Endothelial cell of umbilical vein (primary cell): ENCODE measurements around the gene TEX29. TPM values are rescaled to one million over a fixed set of nuclear protein-coding genes. Genes with fewer than 3 reads are reported as not detected.

Experiments used
- BruUV-seq: library from RNA; stranded (reverse); fragments of 400-500 nt; replicated peaks from 2 replicates; lab custom pipeline; 2021; lab: Mats Ljungman, UMichigan
- CTCF ChIA-PET: fragments of 300-600, 350-600 bp; sonication (Branson Sonifier 250); formaldehyde crosslinking; loops from one replicate; lab custom pipeline; 2021; ENCODE audit warnings: antibody characterized with exemption, inconsistent platforms; lab: Charles Lee
- POLR2A ChIA-PET: fragments of 300-600, 350-600 bp; sonication (Branson Sonifier 250); formaldehyde crosslinking; loops from one replicate; lab custom pipeline; 2021; ENCODE audit warnings: antibody characterized with exemption, inconsistent platforms; lab: Charles Lee
- DNase-seq: peaks from one replicate; pipeline ENCODE4 v3.0.0-alpha.2; 2011; ENCODE audit warnings: low read depth, low spot score
- FAIRE-seq: peaks from 2 replicates; lab custom pipeline; 2011; peaks lifted over from hg19 to GRCh38; lab: Jason Lieb, UNC
- H2AFZ ChIP-seq: 2 replicates; pipeline ENCODE4 v1.6.0; 2012; ENCODE audit warnings: low read depth, low read length, control low read depth, inconsistent platforms
- H3K27ac ChIP-seq: 2 replicates; pipeline ENCODE4 v1.5.1; 2011; ENCODE audit warnings: low read depth, mild to moderate bottlenecking, control low read depth, low read length, moderate library complexity; ENCODE audit not compliant: insufficient read depth
- H3K27me3 ChIP-seq, 2 experiments: 2 replicates each; pipeline versions ENCODE4 v1.6.0 to v1.6.1; 2011; ENCODE audit warnings: low read length in 2 of 2, mixed read lengths in 1 of 2; ENCODE audit not compliant: control insufficient read depth in 2 of 2, insufficient read depth in 2 of 2
- H3K36me3 ChIP-seq, 2 experiments: 2 replicates in 1 of 2; 3 replicates in 1 of 2; pipeline ENCODE4 v1.5.1; 2011; ENCODE audit warnings: low read length in 2 of 2, mild to moderate bottlenecking in 1 of 2, moderate library complexity in 1 of 2; ENCODE audit not compliant: control insufficient read depth in 2 of 2, insufficient read depth in 2 of 2; ENCODE audit errors: extremely low read depth in 1 of 2
- H3K4me1 ChIP-seq: 3 replicates; pipeline ENCODE4 v1.5.1; 2011; ENCODE audit warnings: mild to moderate bottlenecking, low read length; ENCODE audit not compliant: control insufficient read depth, insufficient read depth; ENCODE audit errors: extremely low read depth
- H3K4me2 ChIP-seq: 2 replicates; pipeline ENCODE4 v1.6.1; 2011; ENCODE audit warnings: low read length, control low read depth, mixed read lengths; ENCODE audit not compliant: insufficient read depth
- H3K4me3 ChIP-seq, 3 experiments: fragments of 200-600 bp in 1 of 3; sonication (generic), shearing (Covaris generic) in 1 of 3; replicated peaks in 1 of 3; 2 replicates each; pipeline ENCODE4 v1.5.1; 2011 to 2016; ENCODE audit warnings: control low read depth in 3 of 3, low read length in 3 of 3, mild to moderate bottlenecking in 2 of 3, inconsistent platforms in 1 of 3, low read depth in 1 of 3, moderate library complexity in 1 of 3; ENCODE audit not compliant: insufficient read depth in 1 of 3
- H3K79me2 ChIP-seq: 2 replicates; pipeline ENCODE4 v1.6.0; 2012; ENCODE audit warnings: low read length, inconsistent platforms; ENCODE audit not compliant: control insufficient read depth, insufficient read depth
- H3K9ac ChIP-seq: replicated peaks from 2 replicates; pipeline ENCODE3; 2011; ENCODE audit warnings: low read length, control low read depth; ENCODE audit not compliant: insufficient read depth; ENCODE audit errors: extremely low read depth
- H3K9me1 ChIP-seq: replicated peaks from 3 replicates; pipeline ENCODE4 v1.6.0; 2011; ENCODE audit warnings: mild to moderate bottlenecking, low read length; ENCODE audit not compliant: control insufficient read depth, insufficient read depth; ENCODE audit errors: extremely low read depth
- H3K9me3 ChIP-seq: replicated peaks from 2 replicates; pipeline ENCODE4 v1.5.1; 2012; ENCODE audit warnings: low read length, inconsistent platforms; ENCODE audit not compliant: control insufficient read depth, insufficient read depth
- H4K20me1 ChIP-seq: replicated peaks from 2 replicates; pipeline ENCODE3; 2011; ENCODE audit warnings: mild to moderate bottlenecking, low read length; ENCODE audit not compliant: control insufficient read depth, insufficient read depth; ENCODE audit errors: extremely low read depth
- CTCF ChIP-seq, 2 donors: IDR thresholded peaks; 1 replicate in 1 of 2; 2 replicates in 1 of 2; pipeline ENCODE4 v1.5.1; 2011; ENCODE audit warnings: low read length in 2 of 2, mild to moderate bottlenecking in 2 of 2, moderate library complexity in 2 of 2, control low read depth in 1 of 2, inconsistent platforms in 1 of 2, low read depth in 1 of 2; ENCODE audit not compliant: insufficient read depth in 1 of 2; ENCODE audit errors: extremely low read depth in 1 of 2
- EZH2 ChIP-seq: IDR thresholded peaks from 2 replicates; pipeline ENCODE4 v1.6.1; 2012; ENCODE audit warnings: borderline replicate concordance, low read depth, mild to moderate bottlenecking, moderate library complexity, low read length, inconsistent platforms; ENCODE audit not compliant: severe bottlenecking
- FOS ChIP-seq: IDR thresholded peaks from 2 replicates; pipeline ENCODE4 v1.6.1; 2011; ENCODE audit warnings: mild to moderate bottlenecking, low read length, moderate library complexity, borderline replicate concordance; ENCODE audit not compliant: insufficient read depth
- GATA2 ChIP-seq: IDR thresholded peaks from 2 replicates; pipeline ENCODE4 v1.7.0; 2011; ENCODE audit warnings: low read depth, mild to moderate bottlenecking, moderate library complexity, mixed read lengths, low read length; ENCODE audit not compliant: insufficient read length, insufficient read depth
- JUN ChIP-seq: IDR thresholded peaks from 2 replicates; pipeline ENCODE4 v1.6.1; 2011; ENCODE audit warnings: borderline replicate concordance, low read depth; ENCODE audit not compliant: insufficient read length, insufficient read depth
- MAX ChIP-seq: IDR thresholded peaks from 2 replicates; pipeline ENCODE4 v1.6.1; 2011; ENCODE audit not compliant: insufficient read depth, insufficient read length
- MYC ChIP-seq: IDR thresholded peaks from one replicate; pipeline ENCODE4 v1.6.1; 2011; ENCODE audit warnings: mild to moderate bottlenecking, low read depth, low read length
- POLR2A ChIP-seq: IDR thresholded peaks from 2 replicates; pipeline ENCODE4 v1.6.1; 2012; ENCODE audit warnings: low read depth, mild to moderate bottlenecking, control low read depth, low read length
- POLR2AphosphoS5 ChIP-seq: IDR thresholded peaks from 2 replicates; pipeline ENCODE4 v1.6.1; 2012; ENCODE audit warnings: low read depth, mild to moderate bottlenecking, control low read depth, low read length, moderate library complexity; ENCODE audit not compliant: insufficient read depth
- dilution Hi-C: fragments of 300-500 bp; cut with MboI; formaldehyde crosslinking; loops from one replicate; pipeline ENCODE4 v1.15.0; 2019; ENCODE audit warnings: low sequenced_read_pairs; ENCODE audit not compliant: extremely low pct_ligation_motif_present
- intact Hi-C: fragments of 100-400 bp; cut with micrococcal nuclease; formaldehyde crosslinking; loops from one replicate; pipeline ENCODE4 v1.10.0; 2022
- polyA plus RNA-seq, 4 experiments: library from polyadenylated mRNA; depleted of rRNA in 3 of 4; stranded (reverse) in 3 of 4; unstranded in 1 of 4; fragments of >200 nt; gene quantifications; 2 replicates each; pipeline versions ENCODE4 v1.2.1 to v1.2.3, GENCODE V29; 2011 to 2012; ENCODE audit warnings: missing spikeins in 1 of 4
- total RNA-seq: library from RNA; stranded (reverse); gene quantifications from 2 replicates; pipeline ENCODE4 v1.2.3, GENCODE V29; 2021

Gene TEX29
- total and polyA plus RNA-seq, 2 donors (not counting 3 experiments of a cell fraction or from before 2014, with no cell fraction given) = 0.44 TPM; not detected in 1

- no peaks in the 10 kb centered on the region for H3K9me1 ChIP-seq
- H3K27me3 ChIP-seq = no peaks in the 10 kb centered on the region
- no peak overlapping the region for H3K4me2 ChIP-seq
- FAIRE-seq = no peak
- BruUV-seq = no TSS peak
- no peaks in the 10 kb centered on the region for H3K36me3 ChIP-seq
- H3K79me2 ChIP-seq = no peaks in the 10 kb centered on the region
- CTCF ChIA-PET = no interaction called here
- H3K4me3 ChIP-seq = no peak overlapping the region
- H2AFZ ChIP-seq = no peak overlapping the region
- no peaks in the 10 kb centered on the region for H3K9me3 ChIP-seq
- no peaks in the 10 kb centered on the region for H4K20me1 ChIP-seq
- no peak overlapping the region for H3K27ac ChIP-seq
- intact Hi-C loops = no loop called here
- H3K4me1 ChIP-seq = no peaks in the 10 kb centered on the region
- POLR2A ChIA-PET = no interaction called here
- no peak overlapping the region for H3K9ac ChIP-seq
- DNase-seq = no peak
- dilution Hi-C loops = no loop called here
- TF ChIP-seq POLR2A = no peak
- TF ChIP-seq CTCF (IDR thresholded peaks at IDR 0.05; ENCODE audit: extremely low read depth in 1 of 2, insufficient read depth in 1 of 2, low read depth in 1 of 2, low read length in 2 of 2) = no peak
- no peak for TF ChIP-seq FOS
- no peak for TF ChIP-seq JUN
- no peak for TF ChIP-seq MYC
- TF ChIP-seq MAX = no peak
- TF ChIP-seq EZH2 = no peak
- TF ChIP-seq POLR2AphosphoS5 = no peak
- no peak for TF ChIP-seq GATA2
Observed at GRCh38 chr13:111337741-111338140, 17.3 kb downstream of the TEX29 start.
